IMR-90 (cell line): ENCODE results near the gene HOXD12. TPM values are rescaled to one million over a fixed set of nuclear protein-coding genes. Genes with fewer than 3 reads are reported as not detected.

Experiments
- ATAC-seq: fragments of 200-7000 bp; cut with Tn5 transposase; 2 replicates; pipeline ENCODE4 v1.9.1; 2020; ENCODE audit warnings: low read depth, mild to moderate bottlenecking, moderate library complexity
- BruUV-seq: library from RNA; stranded (reverse); fragments of 400-500 nt; replicated peaks from 2 replicates; lab custom pipeline; 2021; lab: Mats Ljungman, UMichigan
- CTCF ChIA-PET: fragments of 300-600 bp; formaldehyde crosslinking; extraction: SDS; loops from one replicate; lab custom pipeline; 2021; ENCODE audit warnings: antibody characterized with exemption; lab: Yijun Ruan, JAX
- POLR2A ChIA-PET: fragments of 300-600 bp; sonication (Branson Sonifier 250); formaldehyde crosslinking; loops from one replicate; lab custom pipeline; 2022; ENCODE audit warnings: antibody characterized with exemption; ENCODE audit not compliant: unreplicated experiment; lab: Charles Lee
- DNase-seq: peaks from one replicate; pipeline ENCODE4 v3.0.0; 2013
- H2AFZ ChIP-seq: replicated peaks from 2 replicates; pipeline ENCODE3; 2013; ENCODE audit warnings: low read length, mild to moderate bottlenecking; ENCODE audit not compliant: poor library complexity
- H2AK5ac ChIP-seq: 2 replicates; pipeline ENCODE4 v1.6.1; 2013; ENCODE audit warnings: low read depth, low read length, inconsistent platforms
- H2AK9ac ChIP-seq: replicated peaks from 2 replicates; pipeline ENCODE3; 2013; ENCODE audit warnings: mild to moderate bottlenecking, low read depth, low read length, moderate library complexity; ENCODE audit not compliant: poor library complexity
- H2BK120ac ChIP-seq: 2 replicates; pipeline ENCODE4 v1.6.1; 2013; ENCODE audit warnings: low read depth, low read length, inconsistent platforms
- H2BK15ac ChIP-seq: 3 replicates; pipeline ENCODE4 v1.6.1; 2013; ENCODE audit warnings: low read depth, low read length, inconsistent platforms
- H2BK20ac ChIP-seq: 2 replicates; pipeline ENCODE4 v1.6.1; 2013; ENCODE audit warnings: low read depth, mild to moderate bottlenecking, inconsistent platforms, low read length, moderate library complexity
- H2BK5ac ChIP-seq: 2 replicates; pipeline ENCODE4 v1.6.1; 2013; ENCODE audit warnings: mild to moderate bottlenecking, low read depth, low read length, inconsistent platforms; ENCODE audit not compliant: poor library complexity, severe bottlenecking
- H3K14ac ChIP-seq: replicated peaks from 2 replicates; pipeline ENCODE4 v1.6.1; 2013; ENCODE audit warnings: low read depth, low read length, inconsistent platforms
- H3K18ac ChIP-seq: 2 replicates; pipeline ENCODE4 v1.6.1; 2013; ENCODE audit warnings: low read depth, low read length, control low read depth
- H3K23ac ChIP-seq: 2 replicates; pipeline ENCODE4 v1.6.1; 2013; ENCODE audit warnings: low read depth, low read length, inconsistent platforms
- H3K27ac ChIP-seq: 2 replicates; pipeline ENCODE4 v1.5.1; 2013; ENCODE audit warnings: mild to moderate bottlenecking, control low read depth, low read length; ENCODE audit not compliant: insufficient read depth
- H3K27me3 ChIP-seq: 2 replicates; pipeline ENCODE4 v1.6.1; 2013; ENCODE audit warnings: low read length; ENCODE audit not compliant: control insufficient read depth, insufficient read depth
- H3K36me3 ChIP-seq: 2 replicates; pipeline ENCODE4 v1.6.1; 2013; ENCODE audit warnings: low read length, mixed read lengths; ENCODE audit not compliant: control insufficient read depth, insufficient read depth
- H3K4ac ChIP-seq: 2 replicates; pipeline ENCODE4 v1.6.1; 2013; ENCODE audit warnings: low read depth, low read length, inconsistent platforms
- H3K4me1 ChIP-seq: 2 replicates; pipeline ENCODE4 v1.6.1; 2013; ENCODE audit warnings: low read length, mixed read lengths; ENCODE audit not compliant: control insufficient read depth, insufficient read depth
- H3K4me2 ChIP-seq: 2 replicates; pipeline ENCODE4 v1.6.1; 2013; ENCODE audit warnings: low read depth, mild to moderate bottlenecking, control low read depth, low read length, moderate library complexity
- H3K4me3 ChIP-seq: 2 replicates; pipeline ENCODE4 v1.5.1; 2013; ENCODE audit warnings: low read depth, mild to moderate bottlenecking, control low read depth, low read length, moderate library complexity; ENCODE audit not compliant: insufficient read depth
- H3K56ac ChIP-seq: 2 replicates; pipeline ENCODE4 v1.6.1; 2013; ENCODE audit warnings: low read length, inconsistent platforms; ENCODE audit not compliant: insufficient read depth; ENCODE audit errors: extremely low read depth
- H3K79me1 ChIP-seq, 2 experiments: 2 replicates each; pipeline ENCODE4 v1.6.1; 2013; ENCODE audit warnings: low read length in 2 of 2, inconsistent platforms in 1 of 2, low read depth in 1 of 2
- H3K9ac ChIP-seq: 2 replicates; pipeline ENCODE4 v1.6.1; 2013; ENCODE audit warnings: low read depth, low read length, control low read depth
- H3K9me1 ChIP-seq: 2 replicates; pipeline ENCODE4 v1.6.1; 2013; ENCODE audit warnings: low read length, inconsistent platforms; ENCODE audit not compliant: insufficient read depth
- H3K9me3 ChIP-seq: 2 replicates; pipeline ENCODE4 v1.6.1; 2013; ENCODE audit warnings: low read length; ENCODE audit not compliant: control insufficient read depth, insufficient read depth
- H4K20me1 ChIP-seq: 2 replicates; pipeline ENCODE4 v1.6.1; 2013; ENCODE audit warnings: low read length, inconsistent platforms; ENCODE audit not compliant: insufficient read depth
- H4K5ac ChIP-seq: 2 replicates; pipeline ENCODE4 v1.6.1; 2013; ENCODE audit warnings: mild to moderate bottlenecking, low read depth, low read length, control low read depth
- H4K8ac ChIP-seq, 2 experiments: 2 replicates each; pipeline ENCODE4 v1.6.1; 2013; ENCODE audit warnings: low read depth in 2 of 2, low read length in 2 of 2, control low read depth in 1 of 2, inconsistent platforms in 1 of 2
- H4K91ac ChIP-seq: 2 replicates; pipeline ENCODE4 v1.6.1; 2013; ENCODE audit warnings: low read depth, low read length, inconsistent platforms; ENCODE audit not compliant: insufficient read depth
- BHLHE40 ChIP-seq: fragments of 150-350 bp; IDR thresholded peaks from 2 replicates; pipeline ENCODE4 v1.6.1; 2016; ENCODE audit warnings: mild to moderate bottlenecking, low read depth, low read length
- CEBPB ChIP-seq: IDR thresholded peaks from 2 replicates; pipeline ENCODE4 v1.6.1; 2012; ENCODE audit warnings: low read depth, low read length, improper control_type of control experiment
- CHD1 ChIP-seq: IDR thresholded peaks from 2 replicates; pipeline ENCODE4 v1.6.1; 2012; ENCODE audit warnings: low read depth, low read length, improper control_type of control experiment
- MAZ ChIP-seq: IDR thresholded peaks from 2 replicates; pipeline ENCODE4 v1.6.1; 2012; ENCODE audit warnings: low read depth, mild to moderate bottlenecking, low read length, improper control_type of control experiment, moderate library complexity, borderline replicate concordance
- MXI1 ChIP-seq: IDR thresholded peaks from 2 replicates; pipeline ENCODE4 v1.6.1; 2012; ENCODE audit warnings: low read depth, mild to moderate bottlenecking, low read length, moderate library complexity, borderline replicate concordance
- NFE2L2 ChIP-seq: fragments of 150-350 bp; IDR thresholded peaks from 2 replicates; pipeline ENCODE4 v1.6.1; 2016; ENCODE audit warnings: low read depth, mild to moderate bottlenecking, low read length
- POLR2A ChIP-seq: IDR thresholded peaks from 2 replicates; pipeline ENCODE4 v1.6.1; 2012; ENCODE audit warnings: mild to moderate bottlenecking, low read depth, low read length
- RAD21 ChIP-seq: IDR thresholded peaks from 2 replicates; pipeline ENCODE4 v1.6.1; 2012; ENCODE audit warnings: low read length, improper control_type of control experiment
- WGBS, 2 experiments: methylation state at CpG; one replicate each; pipeline versions ENCODE4 v1.1.5 to v1.1.7; 2013; ENCODE audit warnings: missing lambda C conversion rate in 2 of 2; ENCODE audit not compliant: insufficient read length in 1 of 2; ENCODE audit errors: extremely low coverage in 2 of 2; 5-methylcytosine and 5-hydroxymethylcytosine counted together
- dilution Hi-C: fragments of 300-500 bp; cut with HindIII; formaldehyde crosslinking; loops from one replicate; pipeline ENCODE4 v1.14.3; 2018; ENCODE audit warnings: low sequenced_read_pairs; ENCODE audit not compliant: unreplicated experiment
- in situ Hi-C: fragments of 300-500 bp; cut with MboI; formaldehyde crosslinking; loops from 3 replicates; pipeline ENCODE4 v1.14.3; 2019; ENCODE audit warnings: low sequenced_read_pairs, inconsistent platforms, mixed read lengths
- intact Hi-C: fragments of 100-400 bp; cut with micrococcal nuclease; formaldehyde crosslinking; loops from 2 replicates; pipeline ENCODE4 v1.10.0; 2022
- polyA plus RNA-seq, 3 experiments: library from polyadenylated mRNA; depleted of rRNA; stranded (reverse); fragments of >200 nt; gene quantifications; 2 replicates each; pipeline ENCODE4 v1.2.3, GENCODE V29; 2012; ENCODE audit warnings: low replicate concordance in 1 of 3
- total RNA-seq: library from RNA; depleted of rRNA; stranded (reverse); fragments of >200 nt; gene quantifications from 2 replicates; pipeline ENCODE4 v1.2.3, GENCODE V29; 2012
- TF ChIP-seq, protein P1 (sequence below): conservative IDR thresholded peaks from 2 replicates; pipeline ENCODE4 v1.5.1; 2012; ENCODE audit warnings: mild to moderate bottlenecking, low read depth, low read length, improper control_type of control experiment
- TF ChIP-seq, protein P2 (sequence below): fragments of 150-350 bp; IDR thresholded peaks from 2 replicates; pipeline ENCODE4 v1.6.1; 2017; ENCODE audit warnings: mild to moderate bottlenecking, antibody characterized with exemption, low read length, low read depth
- TF ChIP-seq, protein P3 (sequence below): fragments of 150-350 bp; IDR thresholded peaks from 2 replicates; pipeline ENCODE4 v1.6.1; 2016; ENCODE audit warnings: low read depth, mild to moderate bottlenecking, low read length, moderate library complexity, borderline replicate concordance

Gene HOXD12
- total and polyA plus RNA-seq, 2 of the 4 experiments (the other 2 are of a cell fraction): not detected

DNA sequence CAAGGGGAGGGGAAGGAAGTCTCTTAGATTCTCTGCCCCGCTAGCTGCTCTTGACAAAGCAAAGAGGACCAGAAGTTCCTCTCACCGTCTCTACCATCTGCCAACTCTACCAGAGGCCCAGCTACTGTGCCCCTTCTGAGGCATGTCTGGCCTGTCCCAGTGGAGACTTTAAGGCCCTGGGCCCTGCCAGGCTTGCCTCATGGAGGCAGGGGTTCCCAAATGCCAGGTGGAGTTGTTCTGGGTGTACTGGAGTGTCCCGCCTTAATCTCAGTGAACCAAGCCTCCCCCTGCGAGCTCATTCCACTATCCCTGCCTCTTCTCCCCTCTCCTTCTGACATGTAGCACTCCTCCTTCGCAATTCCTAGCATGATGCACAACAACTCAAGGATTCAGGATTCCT lies 2.2 kb downstream of the HOXD12 start:
- POLR2A ChIA-PET: no interaction called here
- no peak overlapping the region for H3K4me3 ChIP-seq
- intact Hi-C loops (no loop called here), dilution Hi-C loops (no loop called here), in situ Hi-C loops (no loop called here)
- peaks cover 2% of the 10 kb centered on the region; the same call in 1 of the 2 replicates for H3K9me3 ChIP-seq
- H3K14ac ChIP-seq: no peak overlapping the region
- no peak overlapping the region for H4K5ac ChIP-seq
- no CpG with 5 or more reads among the region's 5 CpGs for WGBS, 2 experiments
- no peak overlapping the region for H2BK120ac ChIP-seq
- no peak overlapping the region for H2BK20ac ChIP-seq
- H3K4me1 ChIP-seq: peaks cover under 1% of the 10 kb centered on the region; the same call in 1 of the 2 replicates
- no peak overlapping the region for H3K18ac ChIP-seq
- no peak overlapping the region for H3K56ac ChIP-seq
- H2AFZ ChIP-seq: no peak overlapping the region
- no peak overlapping the region for H3K4me2 ChIP-seq
- H3K36me3 ChIP-seq: no peaks in the 10 kb centered on the region
- no peaks in the 10 kb centered on the region for H3K79me1 ChIP-seq
- no peak overlapping the region for H3K27ac ChIP-seq
- no peak overlapping the region for H3K4ac ChIP-seq
- ATAC-seq (no peak), DNase-seq (no peak)
- no peaks in the 10 kb centered on the region for H3K9me1 ChIP-seq
- no peak overlapping the region for H2BK5ac ChIP-seq
- H3K9ac ChIP-seq: no peak overlapping the region
- H4K91ac ChIP-seq: no peak overlapping the region
- TF ChIP-seq, protein P1, sequence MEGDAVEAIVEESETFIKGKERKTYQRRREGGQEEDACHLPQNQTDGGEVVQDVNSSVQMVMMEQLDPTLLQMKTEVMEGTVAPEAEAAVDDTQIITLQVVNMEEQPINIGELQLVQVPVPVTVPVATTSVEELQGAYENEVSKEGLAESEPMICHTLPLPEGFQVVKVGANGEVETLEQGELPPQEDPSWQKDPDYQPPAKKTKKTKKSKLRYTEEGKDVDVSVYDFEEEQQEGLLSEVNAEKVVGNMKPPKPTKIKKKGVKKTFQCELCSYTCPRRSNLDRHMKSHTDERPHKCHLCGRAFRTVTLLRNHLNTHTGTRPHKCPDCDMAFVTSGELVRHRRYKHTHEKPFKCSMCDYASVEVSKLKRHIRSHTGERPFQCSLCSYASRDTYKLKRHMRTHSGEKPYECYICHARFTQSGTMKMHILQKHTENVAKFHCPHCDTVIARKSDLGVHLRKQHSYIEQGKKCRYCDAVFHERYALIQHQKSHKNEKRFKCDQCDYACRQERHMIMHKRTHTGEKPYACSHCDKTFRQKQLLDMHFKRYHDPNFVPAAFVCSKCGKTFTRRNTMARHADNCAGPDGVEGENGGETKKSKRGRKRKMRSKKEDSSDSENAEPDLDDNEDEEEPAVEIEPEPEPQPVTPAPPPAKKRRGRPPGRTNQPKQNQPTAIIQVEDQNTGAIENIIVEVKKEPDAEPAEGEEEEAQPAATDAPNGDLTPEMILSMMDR: no peak
- TF ChIP-seq BHLHE40 (no peak), CEBPB (no peak), MXI1 (no peak), NFE2L2 (no peak), CHD1 (no peak), RAD21 (no peak), MAZ (no peak), POLR2A (no peak)
- TF ChIP-seq, protein P2, sequence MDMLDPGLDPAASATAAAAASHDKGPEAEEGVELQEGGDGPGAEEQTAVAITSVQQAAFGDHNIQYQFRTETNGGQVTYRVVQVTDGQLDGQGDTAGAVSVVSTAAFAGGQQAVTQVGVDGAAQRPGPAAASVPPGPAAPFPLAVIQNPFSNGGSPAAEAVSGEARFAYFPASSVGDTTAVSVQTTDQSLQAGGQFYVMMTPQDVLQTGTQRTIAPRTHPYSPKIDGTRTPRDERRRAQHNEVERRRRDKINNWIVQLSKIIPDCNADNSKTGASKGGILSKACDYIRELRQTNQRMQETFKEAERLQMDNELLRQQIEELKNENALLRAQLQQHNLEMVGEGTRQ: no peak
- TF ChIP-seq, protein P3, sequence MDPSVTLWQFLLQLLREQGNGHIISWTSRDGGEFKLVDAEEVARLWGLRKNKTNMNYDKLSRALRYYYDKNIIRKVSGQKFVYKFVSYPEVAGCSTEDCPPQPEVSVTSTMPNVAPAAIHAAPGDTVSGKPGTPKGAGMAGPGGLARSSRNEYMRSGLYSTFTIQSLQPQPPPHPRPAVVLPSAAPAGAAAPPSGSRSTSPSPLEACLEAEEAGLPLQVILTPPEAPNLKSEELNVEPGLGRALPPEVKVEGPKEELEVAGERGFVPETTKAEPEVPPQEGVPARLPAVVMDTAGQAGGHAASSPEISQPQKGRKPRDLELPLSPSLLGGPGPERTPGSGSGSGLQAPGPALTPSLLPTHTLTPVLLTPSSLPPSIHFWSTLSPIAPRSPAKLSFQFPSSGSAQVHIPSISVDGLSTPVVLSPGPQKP: no peak
- no peak overlapping the region for H2BK15ac ChIP-seq
- H4K8ac ChIP-seq: no peak overlapping the region
- no peaks in the 10 kb centered on the region for H4K20me1 ChIP-seq
- no TSS peak for BruUV-seq
- H2AK9ac ChIP-seq: no peak overlapping the region
- CTCF ChIA-PET: no interaction called here
- no peak overlapping the region for H3K23ac ChIP-seq
- no peak overlapping the region for H2AK5ac ChIP-seq
- H3K27me3 ChIP-seq: peaks cover 97% of the 10 kb centered on the region
